SK-N-SH treated with all-trans-retinoic acid at 6 μM for 48 hours (cell line): ENCODE results near the gene F7.

ENCODE experiments used
- ATAC-seq: fragments of 200-7000 bp; cut with Tn5 transposase; 3 replicates; pipeline ENCODE4 v1.9.1; 2020; ENCODE audit warnings: mild to moderate bottlenecking, moderate library complexity
- ARNTL ChIP-seq: fragments of 450-650 bp; formaldehyde crosslinking; IDR thresholded peaks from 2 replicates; pipeline ENCODE4 v1.5.0; 2020; ENCODE audit warnings: low read depth, mild to moderate bottlenecking, moderate library complexity, borderline replicate concordance
- BACH2 ChIP-seq: fragments of 250-450 bp; sonication (Bioruptor Pico); IDR thresholded peaks from 2 replicates; pipeline ENCODE4 v1.9.0; 2021; ENCODE audit warnings: mild to moderate bottlenecking, borderline replicate concordance
- CREB5 ChIP-seq: fragments of 250-450 bp; sonication (Bioruptor Pico); IDR thresholded peaks from 2 replicates; pipeline ENCODE4 v1.5.1; 2020; ENCODE audit warnings: low read depth, mild to moderate bottlenecking, moderate library complexity
- CSDC2 ChIP-seq: fragments of 250-450 bp; sonication (Bioruptor Pico); IDR thresholded peaks from 2 replicates; pipeline ENCODE4 v1.5.0; 2020; ENCODE audit warnings: mild to moderate bottlenecking, moderate library complexity
- CSRNP3 ChIP-seq: fragments of 250-450 bp; sonication (Bioruptor Pico); IDR thresholded peaks from 2 replicates; pipeline ENCODE4 v1.5.1; 2021; ENCODE audit warnings: mild to moderate bottlenecking, moderate library complexity
- ESRRG ChIP-seq: fragments of 250-450 bp; sonication (Bioruptor Pico); IDR thresholded peaks from 2 replicates; pipeline ENCODE4 v1.6.1; 2021; ENCODE audit warnings: mild to moderate bottlenecking
- ISL1 ChIP-seq: fragments of 250-450 bp; sonication (Bioruptor Pico); IDR thresholded peaks from 2 replicates; pipeline ENCODE4 v2.1.2; 2022; ENCODE audit warnings: mild to moderate bottlenecking, moderate library complexity
- OSR1 ChIP-seq: fragments of 250-450 bp; sonication (Bioruptor Pico); IDR thresholded peaks from 2 replicates; pipeline ENCODE4 v1.8.0; 2022; ENCODE audit warnings: moderate library complexity, mild to moderate bottlenecking, inconsistent platforms
- POU6F1 ChIP-seq: fragments of 250-450 bp; sonication (Bioruptor Pico); IDR thresholded peaks from 2 replicates; pipeline ENCODE4 v1.8.0; 2021; ENCODE audit warnings: low read depth, mild to moderate bottlenecking, moderate library complexity, borderline replicate concordance
- RARB ChIP-seq: fragments of 250-450 bp; sonication (Bioruptor Pico); IDR thresholded peaks from 2 replicates; pipeline ENCODE4 v1.8.0; 2021; ENCODE audit warnings: mild to moderate bottlenecking, moderate library complexity
- SNAI2 ChIP-seq: fragments of 250-450 bp; sonication (Bioruptor Pico); IDR thresholded peaks from 2 replicates; pipeline ENCODE4 v1.5.0; 2020; ENCODE audit warnings: mild to moderate bottlenecking, moderate library complexity
- TCF4 ChIP-seq: fragments of 250-450 bp; sonication (Bioruptor Pico); IDR thresholded peaks from 2 replicates; pipeline ENCODE4 v1.8.0; 2021; ENCODE audit warnings: mild to moderate bottlenecking, moderate library complexity, borderline replicate concordance
- TOX ChIP-seq: fragments of 250-450 bp; sonication (Bioruptor Pico); IDR thresholded peaks from 2 replicates; pipeline ENCODE4 v1.8.0; 2021; ENCODE audit warnings: mild to moderate bottlenecking, moderate library complexity, borderline replicate concordance
- TSHZ2 ChIP-seq: fragments of 250-450 bp; sonication (Bioruptor Pico); IDR thresholded peaks from 2 replicates; pipeline ENCODE4 v1.5.0; 2020; ENCODE audit warnings: mild to moderate bottlenecking, moderate library complexity
- ZC3H10 ChIP-seq: fragments of 250-450 bp; sonication (Bioruptor Pico); IDR thresholded peaks from 2 replicates; pipeline ENCODE4 v1.5.1; 2021; ENCODE audit warnings: mild to moderate bottlenecking, moderate library complexity
- ZFP3 ChIP-seq: fragments of 250-450 bp; sonication (Bioruptor Pico); IDR thresholded peaks from 2 replicates; pipeline ENCODE4 v1.5.0; 2020; ENCODE audit warnings: mild to moderate bottlenecking, moderate library complexity
- ZFP30 ChIP-seq: fragments of 450-650 bp; formaldehyde crosslinking; IDR thresholded peaks from 2 replicates; pipeline ENCODE4 v1.5.0; 2022; ENCODE audit warnings: mild to moderate bottlenecking, moderate library complexity
- ZNF565 ChIP-seq: fragments of 450-650 bp; formaldehyde crosslinking; conservative IDR thresholded peaks from 2 replicates; pipeline ENCODE4 v1.5.0; 2020; ENCODE audit warnings: low read depth, mild to moderate bottlenecking, moderate library complexity
- ZNF70 ChIP-seq: fragments of 450-650 bp; formaldehyde crosslinking; IDR thresholded peaks from 2 replicates; pipeline ENCODE4 v1.5.0; 2020; ENCODE audit warnings: mild to moderate bottlenecking, moderate library complexity

F7 gene

GRCh38 chr13:113083022-113083373, 22.6 kb upstream of the F7 start:
- no peak for ATAC-seq

GRCh38 chr13:113083402-113084061, 22.1 kb upstream of the F7 start:
- no peak for ATAC-seq

More at GRCh38 chr13:113083022-113083373, 22.6 kb upstream of the F7 start:
- TF ChIP-seq CSDC2 (CRISPR knock-in tag) (no peak), ESRRG (CRISPR knock-in tag) (no peak), POU6F1 (no peak), ARNTL (CRISPR knock-in tag) (no peak), RARB (no peak), SNAI2 (CRISPR knock-in tag) (no peak), CSRNP3 (CRISPR knock-in tag) (no peak), TSHZ2 (CRISPR knock-in tag) (no peak), ZNF70 (no peak), ISL1 (CRISPR knock-in tag) (no peak), TCF4 (no peak)

More at GRCh38 chr13:113083402-113084061, 22.1 kb upstream of the F7 start:
- no peak for TF ChIP-seq ZFP3 (CRISPR knock-in tag)
- no peak for TF ChIP-seq TSHZ2 (CRISPR knock-in tag)
- no peak for TF ChIP-seq BACH2 (CRISPR knock-in tag)
- no peak for TF ChIP-seq CSRNP3 (CRISPR knock-in tag)
- no peak for TF ChIP-seq ISL1 (CRISPR knock-in tag)
- TF ChIP-seq ESRRG (CRISPR knock-in tag): no peak
- no peak for TF ChIP-seq OSR1 (CRISPR knock-in tag)
- no peak for TF ChIP-seq ZFP30
- no peak for TF ChIP-seq ARNTL (CRISPR knock-in tag)
- TF ChIP-seq SNAI2 (CRISPR knock-in tag): no peak
- no peak for TF ChIP-seq ZNF565 (CRISPR knock-in tag)
- TF ChIP-seq TOX: no peak
- no peak for TF ChIP-seq CREB5
- no peak for TF ChIP-seq ZNF70
- no peak for TF ChIP-seq ZC3H10 (CRISPR knock-in tag)
- no peak for TF ChIP-seq RARB
- TF ChIP-seq TCF4: no peak
